Gastrocnemius medialis (tissue), 4 donors: ENCODE measurements around the gene PRM1.

Experiments
- POLR2A ChIP-seq, 2 donors: fragments of 450-650 bp; IDR thresholded peaks; one replicate each; pipeline ENCODE4 v1.6.1; 2017; ENCODE audit warnings: antibody characterized with exemption in 2 of 2, mild to moderate bottlenecking in 2 of 2, moderate library complexity in 2 of 2
- TF ChIP-seq, protein P1 (sequence below), 5 experiments: fragments of 450-650 bp in 3 of 5; fragments of 200-600 bp in 2 of 5; sonication (generic) in 2 of 5; IDR thresholded peaks in 4 of 5; conservative IDR thresholded peaks in 1 of 5; 1 replicate in 4 of 5; 2 replicates in 1 of 5; pipeline ENCODE4 v1.5.1; 2016 to 2019; ENCODE audit warnings: antibody characterized with exemption in 5 of 5, mild to moderate bottlenecking in 3 of 5, moderate library complexity in 3 of 5

DNA sequence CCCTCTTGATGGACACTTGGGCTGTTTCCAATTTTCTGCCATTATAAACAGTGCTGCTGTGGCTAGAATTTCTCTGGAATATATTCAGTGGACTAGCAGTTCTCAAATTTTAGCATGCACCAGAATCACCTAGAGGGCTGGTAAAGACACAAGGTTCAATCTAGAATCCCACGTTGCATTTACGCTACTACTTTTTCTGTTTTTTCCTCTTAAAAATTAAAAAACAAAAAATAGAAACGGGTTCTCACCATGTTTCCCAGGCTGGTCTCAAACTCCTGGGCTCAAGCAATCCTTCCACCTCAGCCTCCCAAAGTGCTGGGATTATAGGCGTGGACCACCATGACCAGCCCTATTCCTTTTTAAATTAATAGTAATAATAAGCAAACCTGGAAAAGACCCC is 14.5 kb upstream of the PRM1 start:
- TF ChIP-seq POLR2A (IDR thresholded peaks at IDR 0.05), result no peak
- TF ChIP-seq, protein P1, sequence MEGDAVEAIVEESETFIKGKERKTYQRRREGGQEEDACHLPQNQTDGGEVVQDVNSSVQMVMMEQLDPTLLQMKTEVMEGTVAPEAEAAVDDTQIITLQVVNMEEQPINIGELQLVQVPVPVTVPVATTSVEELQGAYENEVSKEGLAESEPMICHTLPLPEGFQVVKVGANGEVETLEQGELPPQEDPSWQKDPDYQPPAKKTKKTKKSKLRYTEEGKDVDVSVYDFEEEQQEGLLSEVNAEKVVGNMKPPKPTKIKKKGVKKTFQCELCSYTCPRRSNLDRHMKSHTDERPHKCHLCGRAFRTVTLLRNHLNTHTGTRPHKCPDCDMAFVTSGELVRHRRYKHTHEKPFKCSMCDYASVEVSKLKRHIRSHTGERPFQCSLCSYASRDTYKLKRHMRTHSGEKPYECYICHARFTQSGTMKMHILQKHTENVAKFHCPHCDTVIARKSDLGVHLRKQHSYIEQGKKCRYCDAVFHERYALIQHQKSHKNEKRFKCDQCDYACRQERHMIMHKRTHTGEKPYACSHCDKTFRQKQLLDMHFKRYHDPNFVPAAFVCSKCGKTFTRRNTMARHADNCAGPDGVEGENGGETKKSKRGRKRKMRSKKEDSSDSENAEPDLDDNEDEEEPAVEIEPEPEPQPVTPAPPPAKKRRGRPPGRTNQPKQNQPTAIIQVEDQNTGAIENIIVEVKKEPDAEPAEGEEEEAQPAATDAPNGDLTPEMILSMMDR (IDR thresholded peaks at IDR 0.05 in 4 of 5, conservative IDR thresholded peaks at IDR 0.05 in 1 of 5), result no peak
